ENCODE data around the gene HEPACAM.

Gene HEPACAM

GRCh38 chr11:124920870-124921609, 14.8 kb downstream of the HEPACAM start:
- H3K4me3 ChIP-seq (ENCODE audit: low read depth, low read length): no peak overlapping the region
- no peak for DNase-seq (ENCODE audit: low read depth)

GRCh38 chr11:124920356-124920755, 15.5 kb downstream of the HEPACAM start:
- H3K4me3 ChIP-seq (ENCODE audit: low read depth, low read length): no peak overlapping the region
- TF ChIP-seq MAX (IDR thresholded peaks at IDR 0.05; ENCODE audit: low read depth, low read length) (no peak), POLR2A (IDR thresholded peaks at IDR 0.05; ENCODE audit: extremely low read depth, insufficient read length) (no peak), CTCF (IDR thresholded peaks at IDR 0.05; ENCODE audit: low read depth, low read length) (no peak), MYC (IDR thresholded peaks at IDR 0.05; ENCODE audit: low read depth, low read length) (no peak)
- no peak for DNase-seq (ENCODE audit: low read depth)

More at GRCh38 chr11:124920870-124921609, 14.8 kb downstream of the HEPACAM start:
- TF ChIP-seq POLR2A (IDR thresholded peaks at IDR 0.05; ENCODE audit: extremely low read depth, insufficient read length) (no peak), CTCF (IDR thresholded peaks at IDR 0.05; ENCODE audit: low read depth, low read length) (no peak), MAX (IDR thresholded peaks at IDR 0.05; ENCODE audit: low read depth, low read length) (no peak), MYC (IDR thresholded peaks at IDR 0.05; ENCODE audit: low read depth, low read length) (no peak)

GRCh38 chr11:124919898-124920297, 15.9 kb downstream of the HEPACAM start:
- TF ChIP-seq MAX (IDR thresholded peaks at IDR 0.05; ENCODE audit: low read depth, low read length) (no peak), POLR2A (IDR thresholded peaks at IDR 0.05; ENCODE audit: extremely low read depth, insufficient read length) (no peak), CTCF (IDR thresholded peaks at IDR 0.05; ENCODE audit: low read depth, low read length) (no peak), MYC (IDR thresholded peaks at IDR 0.05; ENCODE audit: low read depth, low read length) (no peak)
- H3K4me3 ChIP-seq (ENCODE audit: low read depth, low read length): no peak overlapping the region
- no peak for DNase-seq (ENCODE audit: low read depth)

GRCh38 chr11:124918950-124919349, 16.9 kb downstream of the HEPACAM start, which contains the start of gene HEPN1:
HEPN1 (plus strand) TSS chr11:124919250.
- DNase-seq (ENCODE audit: low read depth): no peak
- H3K4me3 ChIP-seq (ENCODE audit: low read depth, low read length): no peak within 1 kb of the TSS
- no peak for TF ChIP-seq CTCF (IDR thresholded peaks at IDR 0.05; ENCODE audit: low read depth, low read length)
- TF ChIP-seq POLR2A (IDR thresholded peaks at IDR 0.05; ENCODE audit: extremely low read depth, insufficient read length): no peak
- no peak for TF ChIP-seq MAX (IDR thresholded peaks at IDR 0.05; ENCODE audit: low read depth, low read length)
- TF ChIP-seq MYC (IDR thresholded peaks at IDR 0.05; ENCODE audit: low read depth, low read length): no peak

GRCh38 chr11:124917115-124917637, 18.7 kb downstream of the HEPACAM start:
- no peak overlapping the region for H3K4me3 ChIP-seq (ENCODE audit: low read depth, low read length)
- no peak for TF ChIP-seq POLR2A (IDR thresholded peaks at IDR 0.05; ENCODE audit: extremely low read depth, insufficient read length)
- TF ChIP-seq MYC (IDR thresholded peaks at IDR 0.05; ENCODE audit: low read depth, low read length): no peak
- TF ChIP-seq MAX (IDR thresholded peaks at IDR 0.05; ENCODE audit: low read depth, low read length): no peak
- TF ChIP-seq CTCF (IDR thresholded peaks at IDR 0.05; ENCODE audit: low read depth, low read length): no peak
- DNase-seq (ENCODE audit: low read depth): no peak
